ENCODE measurements around the gene ALG14. TPM values are rescaled to one million over a fixed set of nuclear protein-coding genes. Genes with fewer than 3 reads are reported as not detected.
"Not testable (repeated sequence)": the region's sequence is repeated elsewhere in the genome, so short reads cannot be mapped to it uniquely, and the experiment has no call there.

Gene ALG14
- total RNA-seq, 1 donor from 2014 or later, result 0.74 TPM

- Histone ChIP-seq H3K27me3 (no peaks in the 10 kb centered on the region), H3K4me3 (no peak overlapping the region), H3K9me3 (no peaks in the 10 kb centered on the region), H3K27ac (peak overlapping the region; percentile 66), H3K36me3 (no peaks in the 10 kb centered on the region), H3K4me1 (peaks cover 23% of the 10 kb centered on the region)
- DNase-seq (ENCODE audit: extremely low spot score in 2 of 2), result no peak
- intact Hi-C loops (cut with DNase I), result no loop called here
- TF ChIP-seq POLR2AphosphoS5 (IDR thresholded peaks at IDR 0.05; ENCODE audit: insufficient read depth in 1 of 2, low read depth in 1 of 2) (no peak), POLR2A (IDR thresholded peaks at IDR 0.05) (no peak), CTCF (IDR thresholded peaks at IDR 0.05) (no peak)
Measured at GRCh38 chr1:94947437-94947836, 125.3 kb downstream of the ALG14 start.

- Histone ChIP-seq H3K27ac (peak overlapping the region; percentile 66), H3K9me3 (no peaks in the 10 kb centered on the region), H3K36me3 (no peaks in the 10 kb centered on the region), H3K4me1 (peaks cover 20% of the 10 kb centered on the region), H3K27me3 (no peaks in the 10 kb centered on the region), H3K4me3 (no peak overlapping the region)
- intact Hi-C loops (cut with DNase I), result no loop called here
- no peak for DNase-seq (ENCODE audit: extremely low spot score in 2 of 2)
- TF ChIP-seq POLR2A (IDR thresholded peaks at IDR 0.05) (no peak), CTCF (IDR thresholded peaks at IDR 0.05) (no peak), POLR2AphosphoS5 (IDR thresholded peaks at IDR 0.05; ENCODE audit: insufficient read depth in 1 of 2, low read depth in 1 of 2) (no peak)
Measured at GRCh38 chr1:94946886-94947285, 125.9 kb downstream of the ALG14 start.

- H3K36me3 ChIP-seq, result no peaks in the 10 kb centered on the region
- DNase-seq (ENCODE audit: extremely low spot score in 2 of 2), result no peak
- TF ChIP-seq POLR2AphosphoS5 (IDR thresholded peaks at IDR 0.05; ENCODE audit: insufficient read depth in 1 of 2, low read depth in 1 of 2), result no peak
- no peak for TF ChIP-seq CTCF (IDR thresholded peaks at IDR 0.05)
- no peak for TF ChIP-seq POLR2A (IDR thresholded peaks at IDR 0.05)
- H3K27ac ChIP-seq, result no peak overlapping the region
- no peaks in the 10 kb centered on the region for H3K4me1 ChIP-seq
- no peak overlapping the region for H3K4me3 ChIP-seq
- H3K9me3 ChIP-seq, result no peaks in the 10 kb centered on the region
- no peaks in the 10 kb centered on the region for H3K27me3 ChIP-seq
- intact Hi-C loops (cut with DNase I), result no loop called here
Measured at GRCh38 chr1:94942171-94943128, 130.3 kb downstream of the ALG14 start.

- H3K4me3 ChIP-seq; H3K27me3 ChIP-seq; H3K9me3 ChIP-seq; H3K36me3 ChIP-seq; H3K4me1 ChIP-seq; intact Hi-C loops (cut with DNase I); DNase-seq (ENCODE audit: extremely low spot score in 2 of 2); H3K27ac ChIP-seq: not testable (repeated sequence)
Measured at GRCh38 chr1:94941480-94941879, 131.3 kb downstream of the ALG14 start.

GRCh38 chr1:94940738-94941137 is 132.0 kb downstream of the ALG14 start:
- Histone ChIP-seq H3K36me3 (no peaks in the 10 kb centered on the region), H3K27ac (no peak overlapping the region), H3K4me1 (peaks cover 11% of the 10 kb centered on the region), H3K9me3 (no peaks in the 10 kb centered on the region), H3K4me3 (no peak overlapping the region), H3K27me3 (no peaks in the 10 kb centered on the region)
- TF ChIP-seq POLR2AphosphoS5 (IDR thresholded peaks at IDR 0.05; ENCODE audit: insufficient read depth in 1 of 2, low read depth in 1 of 2) (no peak), POLR2A (IDR thresholded peaks at IDR 0.05) (no peak), CTCF (IDR thresholded peaks at IDR 0.05) (no peak)
- no peak for DNase-seq (ENCODE audit: extremely low spot score in 2 of 2)
- intact Hi-C loops (cut with DNase I), result no loop called here
